Cardiac fibroblast (primary cell): Measurements from ENCODE around the gene RDH12.

Source experiments
- DNase-seq, 2 donors: peaks; one replicate each; pipeline versions ENCODE4 v3.0.0 to v3.0.0-alpha.2; 2010; ENCODE audit warnings: low read depth in 2 of 2
- H3K4me3 ChIP-seq, 2 donors: replicated peaks in 1 of 2; 1 replicate in 1 of 2; 2 replicates in 1 of 2; pipeline ENCODE4 v1.5.1; 2011; ENCODE audit warnings: low read depth in 2 of 2, low read length in 2 of 2, mild to moderate bottlenecking in 2 of 2, moderate library complexity in 1 of 2
- TF ChIP-seq, protein P1 (sequence below): IDR thresholded peaks from one replicate; pipeline ENCODE4 v1.5.1; 2011; ENCODE audit warnings: low read depth, mild to moderate bottlenecking, low read length, inconsistent platforms

RDH12 gene

GRCh38 chr14:67727361-67727760 is 25.7 kb downstream of the RDH12 start:
- TF ChIP-seq, protein P1, sequence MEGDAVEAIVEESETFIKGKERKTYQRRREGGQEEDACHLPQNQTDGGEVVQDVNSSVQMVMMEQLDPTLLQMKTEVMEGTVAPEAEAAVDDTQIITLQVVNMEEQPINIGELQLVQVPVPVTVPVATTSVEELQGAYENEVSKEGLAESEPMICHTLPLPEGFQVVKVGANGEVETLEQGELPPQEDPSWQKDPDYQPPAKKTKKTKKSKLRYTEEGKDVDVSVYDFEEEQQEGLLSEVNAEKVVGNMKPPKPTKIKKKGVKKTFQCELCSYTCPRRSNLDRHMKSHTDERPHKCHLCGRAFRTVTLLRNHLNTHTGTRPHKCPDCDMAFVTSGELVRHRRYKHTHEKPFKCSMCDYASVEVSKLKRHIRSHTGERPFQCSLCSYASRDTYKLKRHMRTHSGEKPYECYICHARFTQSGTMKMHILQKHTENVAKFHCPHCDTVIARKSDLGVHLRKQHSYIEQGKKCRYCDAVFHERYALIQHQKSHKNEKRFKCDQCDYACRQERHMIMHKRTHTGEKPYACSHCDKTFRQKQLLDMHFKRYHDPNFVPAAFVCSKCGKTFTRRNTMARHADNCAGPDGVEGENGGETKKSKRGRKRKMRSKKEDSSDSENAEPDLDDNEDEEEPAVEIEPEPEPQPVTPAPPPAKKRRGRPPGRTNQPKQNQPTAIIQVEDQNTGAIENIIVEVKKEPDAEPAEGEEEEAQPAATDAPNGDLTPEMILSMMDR, result no peak
- DNase-seq, result no peak
- H3K4me3 ChIP-seq, result no peak overlapping the region

- no peak overlapping the region for H3K4me3 ChIP-seq
- DNase-seq, result no peak
- TF ChIP-seq, protein P1, result no peak
Measured at GRCh38 chr14:67728258-67728657, 26.6 kb downstream of the RDH12 start.

DNA sequence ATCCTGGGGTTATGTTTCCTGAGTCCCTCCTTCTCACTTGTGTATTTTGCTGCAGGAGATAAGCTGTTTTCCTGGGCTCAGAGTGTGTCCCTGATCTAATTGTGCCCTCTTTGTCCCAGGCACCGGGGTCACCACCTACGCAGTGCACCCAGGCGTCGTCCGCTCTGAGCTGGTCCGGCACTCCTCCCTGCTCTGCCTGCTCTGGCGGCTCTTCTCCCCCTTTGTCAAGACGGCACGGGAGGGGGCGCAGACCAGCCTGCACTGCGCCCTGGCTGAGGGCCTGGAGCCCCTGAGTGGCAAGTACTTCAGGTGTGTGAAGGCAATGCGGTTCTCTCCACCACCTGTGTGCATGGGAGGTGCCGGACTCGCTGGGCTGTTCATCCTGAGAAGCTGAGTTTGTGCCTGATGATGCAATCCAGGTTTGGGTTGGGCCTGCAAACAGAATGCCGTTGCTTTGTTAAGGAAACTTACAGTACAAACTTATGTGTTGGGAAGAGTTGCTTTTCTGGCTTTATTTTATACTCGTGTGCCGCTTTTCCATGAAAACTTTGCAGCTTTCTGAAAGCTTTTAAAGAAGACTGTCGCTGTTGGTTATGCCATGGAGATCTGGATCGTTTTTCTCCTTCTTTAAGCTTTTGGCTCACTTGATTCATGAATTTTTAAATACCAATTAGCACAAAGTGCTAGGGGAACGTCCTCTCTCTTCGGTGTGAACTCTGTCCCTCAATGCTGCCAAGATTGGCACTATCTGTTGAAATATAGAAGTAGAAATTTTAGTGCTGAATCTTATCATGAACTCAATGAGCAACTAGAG is 27.6 kb downstream of the RDH12 start:
- TF ChIP-seq, protein P1, result no peak
- DNase-seq, result no peak
- no peak overlapping the region for H3K4me3 ChIP-seq

GRCh38 chr14:67733616-67734015 is 31.9 kb downstream of the RDH12 start:
- no peak for DNase-seq
- H3K4me3 ChIP-seq, result no peak overlapping the region
- TF ChIP-seq, protein P1, result no peak

DNA sequence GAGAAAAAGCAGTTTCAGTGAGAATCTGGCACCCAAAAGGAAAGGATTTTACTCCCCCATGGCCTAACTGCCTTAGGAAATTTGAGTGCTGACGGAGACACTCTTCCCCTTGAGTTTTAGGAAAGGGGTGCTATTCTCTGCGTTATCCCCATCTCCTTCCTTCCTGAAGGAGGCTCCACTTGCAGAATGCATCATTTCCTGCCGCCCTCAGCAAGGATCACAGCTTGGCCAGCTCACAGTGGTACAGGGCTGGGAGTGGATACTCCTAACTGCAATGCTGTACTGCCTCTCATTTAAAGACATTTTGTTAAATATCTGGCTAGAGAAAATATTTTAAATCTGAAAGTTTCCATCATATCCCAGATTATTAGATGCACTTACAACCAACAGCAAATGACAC is 33.0 kb downstream of the RDH12 start:
- DNase-seq, result peak; percentile 40 to 45
- TF ChIP-seq, protein P1, result peak; percentile 20
- no peak overlapping the region for H3K4me3 ChIP-seq

DNA sequence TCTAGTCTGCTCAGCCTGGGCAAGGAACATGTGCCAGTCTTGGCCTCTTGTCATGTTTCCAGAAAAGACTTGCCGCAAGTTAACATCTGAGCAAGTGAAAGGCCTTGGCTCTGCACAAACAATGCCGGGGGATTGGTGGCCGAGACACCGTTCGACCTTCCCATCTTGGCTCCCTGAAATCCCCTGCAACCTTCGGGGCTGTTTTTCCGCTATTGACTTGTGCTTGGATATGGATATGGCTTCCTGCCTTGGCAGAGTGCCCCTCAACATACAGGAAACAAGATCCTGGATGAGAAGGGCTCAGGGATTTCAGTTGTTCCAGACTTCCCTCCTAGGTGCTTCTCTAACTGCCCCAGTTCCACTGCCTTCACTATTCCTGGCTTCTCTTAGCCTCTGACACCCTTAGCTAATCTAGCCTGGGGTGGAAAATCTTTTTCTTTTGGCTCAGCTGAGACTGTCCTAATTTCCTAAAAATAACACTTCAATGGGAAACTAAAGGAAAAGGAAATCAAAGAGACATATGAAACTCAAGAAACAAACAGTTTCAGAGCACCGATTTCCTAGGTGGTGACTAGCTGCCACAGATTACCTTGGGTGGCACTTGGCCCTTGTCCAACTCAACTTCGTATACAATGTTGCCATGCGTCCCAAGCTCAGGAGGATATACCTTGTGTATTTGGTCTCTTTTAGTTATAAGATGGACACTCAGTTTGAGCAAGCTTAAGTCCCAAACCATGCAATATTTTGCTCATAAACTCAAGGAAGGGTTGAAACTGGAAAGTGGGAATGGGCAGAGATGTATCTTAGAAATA is 33.9 kb downstream of the RDH12 start:
- peak in 1 of 2 donors; percentile 24 for DNase-seq
- no peak overlapping the region for H3K4me3 ChIP-seq
- TF ChIP-seq, protein P1, result no peak
